Thymus (tissue), 11 donors: ENCODE measurements around the gene NSFL1C. TPM values are rescaled to one million over a fixed set of nuclear protein-coding genes. Genes with fewer than 3 reads are reported as not detected.

Experiments used
- DNase-seq, 9 donors: peaks; one replicate each; pipeline ENCODE4 v3.0.0-alpha.2; 2013; ENCODE audit warnings: low spot score in 9 of 9, low read depth in 6 of 9, missing footprints in 1 of 9
- H3K27ac ChIP-seq, 2 donors: one replicate each; pipeline ENCODE4 v1.5.1; 2013; ENCODE audit warnings: control low read depth in 1 of 2, low read depth in 1 of 2, low read length in 1 of 2, mild to moderate bottlenecking in 1 of 2, moderate library complexity in 1 of 2
- H3K27me3 ChIP-seq, 2 donors: one replicate each; pipeline ENCODE4 v1.5.1; 2013; ENCODE audit warnings: low read length in 1 of 2; ENCODE audit not compliant: control insufficient read depth in 2 of 2, insufficient read depth in 1 of 2
- H3K36me3 ChIP-seq, 2 donors: one replicate each; pipeline ENCODE4 v1.5.1; 2013; ENCODE audit warnings: low read length in 1 of 2, mild to moderate bottlenecking in 1 of 2, moderate library complexity in 1 of 2; ENCODE audit not compliant: control insufficient read depth in 2 of 2, insufficient read depth in 2 of 2
- H3K4me1 ChIP-seq, 2 donors: one replicate each; pipeline ENCODE4 v1.5.1; 2013; ENCODE audit warnings: low read length in 2 of 2; ENCODE audit not compliant: control insufficient read depth in 2 of 2, insufficient read depth in 2 of 2
- H3K4me3 ChIP-seq, 2 donors: one replicate each; pipeline ENCODE4 v1.5.1; 2013; ENCODE audit warnings: low read length in 2 of 2, control low read depth in 1 of 2, mild to moderate bottlenecking in 1 of 2
- H3K9me3 ChIP-seq, 2 donors: one replicate each; pipeline ENCODE4 v1.5.1; 2013; ENCODE audit warnings: low read length in 1 of 2, mild to moderate bottlenecking in 1 of 2; ENCODE audit not compliant: control insufficient read depth in 2 of 2, insufficient read depth in 1 of 2
- WGBS: extraction: QIAGEN DNeasy Blood & Tissue Kit; methylation state at CpG from one replicate; pipeline ENCODE4 v1.1.7; 2013; 5-methylcytosine and 5-hydroxymethylcytosine counted together
- polyA plus RNA-seq: library from polyadenylated mRNA; stranded (reverse); fragments of 200-250 nt; gene quantifications from one replicate; pipeline ENCODE4 v1.2.3, GENCODE V29; 2013
- total RNA-seq: library from RNA; stranded (reverse); fragments of 120-200 nt; gene quantifications from one replicate; pipeline ENCODE4 v1.2.4, GENCODE V29; 2013
- donor health status: healthy.

NSFL1C gene
- total and polyA plus RNA-seq, 2 donors: 36.1 to 48.0 TPM

- peak in 3 of 9 donors; percentile 12 to 42 (median 26) for DNase-seq
- peaks cover 5 to 11% of the 10 kb centered on the region in 2 donors for H3K36me3 ChIP-seq
Observed at GRCh38 chr20:1467355-1468116, 887 bp upstream of the NSFL1C start.

GRCh38 chr20:1467082-1467354 lies 369 bp upstream of the NSFL1C start:
- Histone ChIP-seq H3K27me3 (peaks cover 0 to 19% of the 10 kb centered on the region in 2 donors), H3K4me3 (peak overlapping the region in 1 of 2 donors; percentile 58), H3K27ac (peak overlapping the region; percentile 38 to 53), H3K4me1 (peaks cover 21 to 25% of the 10 kb centered on the region in 2 donors), H3K36me3 (peaks cover 5 to 11% of the 10 kb centered on the region in 2 donors), H3K9me3 (no peaks in the 10 kb centered on the region)
- WGBS: 4% methylated on average over 7 of the region's 7 CpGs
- peak in 1 of 9 donors; percentile 23 for DNase-seq

More at GRCh38 chr20:1467355-1468116, 887 bp upstream of the NSFL1C start:
- peak overlapping the region; percentile 38 to 53 for H3K27ac ChIP-seq
- whole genome bisulfite sequencing: 12% methylated on average over 22 of the region's 22 CpGs
- peaks cover 0 to 19% of the 10 kb centered on the region in 2 donors for H3K27me3 ChIP-seq
- H3K4me1 ChIP-seq: peaks cover 21 to 25% of the 10 kb centered on the region in 2 donors
- no peaks in the 10 kb centered on the region for H3K9me3 ChIP-seq
- peak overlapping the region in 1 of 2 donors; percentile 58 for H3K4me3 ChIP-seq

DNA sequence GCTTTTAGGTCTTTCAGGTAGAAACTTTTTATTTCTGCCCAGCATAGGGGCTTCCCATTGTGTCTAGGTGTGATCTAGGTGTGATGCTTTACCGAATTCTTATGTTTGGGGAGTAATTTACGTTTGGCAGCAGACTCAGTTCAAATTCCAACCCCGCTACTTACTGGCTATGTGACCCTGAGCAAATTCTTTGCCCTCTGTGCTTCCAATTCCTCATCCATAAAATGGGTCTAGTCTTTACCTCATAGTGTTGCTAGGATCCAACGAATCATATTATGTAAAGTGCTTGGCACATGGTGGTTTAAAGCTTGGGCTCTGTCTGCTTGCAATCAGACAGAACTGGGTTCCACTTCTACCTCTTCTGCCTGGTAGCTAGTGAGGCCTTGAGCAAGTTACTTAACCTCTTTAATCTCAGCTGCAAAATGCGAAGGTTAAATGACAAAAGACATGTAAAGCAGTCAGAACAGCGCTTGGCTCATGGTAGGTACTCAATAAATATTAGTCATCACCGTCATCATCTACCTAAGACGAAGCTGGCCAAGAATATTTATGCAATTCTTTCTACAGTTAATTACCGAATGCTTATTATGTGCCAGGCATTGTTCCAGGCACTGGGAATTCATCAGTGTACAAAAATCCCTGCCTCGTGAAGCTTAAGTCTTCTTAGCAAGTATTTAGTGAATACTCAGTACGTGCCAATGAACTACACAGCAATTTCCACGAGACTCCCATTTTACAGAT lies 1.0 kb downstream of the NSFL1C start:
- Histone ChIP-seq H3K36me3 (peaks cover 12 to 17% of the 10 kb centered on the region in 2 donors), H3K4me1 (peaks cover 21 to 25% of the 10 kb centered on the region in 2 donors), H3K27ac (no peak overlapping the region), H3K4me3 (peak overlapping the region; percentile 58 to 74), H3K27me3 (peaks cover 0 to 19% of the 10 kb centered on the region in 2 donors), H3K9me3 (no peaks in the 10 kb centered on the region)
- DNase-seq: no peak
- 55% methylated on average over 12 of the region's 12 CpGs for WGBS

GRCh38 chr20:1463971-1464570 lies 2.6 kb downstream of the NSFL1C start:
- peaks cover 22 to 27% of the 10 kb centered on the region in 2 donors for H3K36me3 ChIP-seq
- WGBS: 97% methylated on average over 9 of the region's 9 CpGs
- H3K4me1 ChIP-seq: peaks cover 21 to 25% of the 10 kb centered on the region in 2 donors
- H3K27me3 ChIP-seq: peaks cover 0 to 19% of the 10 kb centered on the region in 2 donors
- H3K4me3 ChIP-seq: no peak overlapping the region
- DNase-seq: no peak
- no peak overlapping the region for H3K27ac ChIP-seq
- H3K9me3 ChIP-seq: no peaks in the 10 kb centered on the region

DNA sequence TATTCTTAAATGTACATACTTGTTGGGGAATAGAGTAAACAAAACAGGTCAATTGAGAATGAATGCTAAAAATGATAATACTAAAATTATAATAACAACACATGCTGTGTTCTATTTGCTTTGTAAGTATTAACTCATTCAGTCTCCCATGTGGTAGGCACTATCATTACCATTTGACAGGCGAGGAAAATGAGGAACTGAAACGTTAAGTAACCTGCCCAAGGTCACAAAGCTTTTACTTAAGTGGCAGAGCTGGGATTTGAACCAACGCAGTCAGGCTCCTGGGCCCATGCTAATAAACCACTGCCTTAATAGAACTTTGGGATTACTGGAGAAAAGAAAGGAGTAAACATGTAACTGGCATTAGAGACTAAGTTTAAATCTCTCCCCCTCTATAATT lies 3.8 kb downstream of the NSFL1C start:
- Histone ChIP-seq H3K4me3 (no peak overlapping the region), H3K9me3 (no peaks in the 10 kb centered on the region), H3K4me1 (peaks cover 21 to 24% of the 10 kb centered on the region in 2 donors), H3K36me3 (peaks cover 22 to 34% of the 10 kb centered on the region in 2 donors), H3K27ac (no peak overlapping the region), H3K27me3 (peaks cover 0 to 8% of the 10 kb centered on the region in 2 donors)
- 85% methylated on average over 3 of the region's 3 CpGs for WGBS
- DNase-seq: no peak

DNA sequence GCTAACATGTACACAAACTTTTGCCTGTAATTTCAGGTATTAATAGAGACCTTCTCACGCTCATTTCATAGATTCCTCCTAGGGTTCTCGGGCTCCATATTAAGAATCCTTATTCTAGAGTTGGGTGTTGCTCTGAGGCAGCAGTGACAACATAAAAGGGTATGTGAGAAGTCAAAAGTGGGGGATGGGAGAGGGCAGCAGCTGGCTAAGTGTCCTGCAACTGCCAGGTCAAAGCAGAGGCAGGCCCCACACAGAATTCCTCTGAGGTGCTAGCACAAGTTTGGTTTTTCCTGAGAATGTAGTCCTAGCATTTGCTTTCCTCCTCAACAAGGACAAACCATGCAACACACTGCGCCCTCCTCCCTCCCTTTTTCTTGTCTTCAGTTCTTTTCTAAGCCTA lies 4.6 kb downstream of the NSFL1C start:
- no peak overlapping the region for H3K4me3 ChIP-seq
- no peaks in the 10 kb centered on the region for H3K27me3 ChIP-seq
- no peak for DNase-seq
- no peaks in the 10 kb centered on the region for H3K9me3 ChIP-seq
- H3K27ac ChIP-seq: no peak overlapping the region
- H3K4me1 ChIP-seq: peaks cover 14 to 15% of the 10 kb centered on the region in 2 donors
- WGBS: 98% methylated on average over 3 of the region's 3 CpGs
- H3K36me3 ChIP-seq: peaks cover 22 to 40% of the 10 kb centered on the region in 2 donors

DNA sequence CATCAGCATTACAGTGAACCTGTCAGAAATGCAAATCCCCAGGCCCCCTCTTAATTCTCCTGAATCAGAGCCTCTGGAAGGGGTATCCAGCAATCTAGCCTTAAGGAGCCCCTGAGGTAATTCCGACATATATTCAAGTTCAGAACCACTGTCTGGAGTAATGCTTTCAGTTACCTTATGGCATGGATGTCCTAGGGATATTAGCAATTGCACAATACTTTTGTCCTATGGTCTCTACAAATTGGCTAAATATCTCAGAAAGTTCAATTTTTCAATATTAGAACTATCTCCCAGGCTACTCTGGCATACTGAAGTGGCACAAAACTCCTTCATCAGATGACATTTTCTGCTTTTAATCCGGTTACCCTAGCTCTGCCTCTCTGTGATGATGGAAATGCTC lies 6.4 kb downstream of the NSFL1C start:
- Histone ChIP-seq H3K36me3 (peaks cover 30 to 50% of the 10 kb centered on the region in 2 donors), H3K4me3 (no peak overlapping the region), H3K27ac (no peak overlapping the region), H3K27me3 (no peaks in the 10 kb centered on the region), H3K9me3 (no peaks in the 10 kb centered on the region), H3K4me1 (peaks cover 4 to 5% of the 10 kb centered on the region in 2 donors)
- DNase-seq: no peak
- WGBS: 98% methylated on average over 2 of the region's 2 CpGs

DNA sequence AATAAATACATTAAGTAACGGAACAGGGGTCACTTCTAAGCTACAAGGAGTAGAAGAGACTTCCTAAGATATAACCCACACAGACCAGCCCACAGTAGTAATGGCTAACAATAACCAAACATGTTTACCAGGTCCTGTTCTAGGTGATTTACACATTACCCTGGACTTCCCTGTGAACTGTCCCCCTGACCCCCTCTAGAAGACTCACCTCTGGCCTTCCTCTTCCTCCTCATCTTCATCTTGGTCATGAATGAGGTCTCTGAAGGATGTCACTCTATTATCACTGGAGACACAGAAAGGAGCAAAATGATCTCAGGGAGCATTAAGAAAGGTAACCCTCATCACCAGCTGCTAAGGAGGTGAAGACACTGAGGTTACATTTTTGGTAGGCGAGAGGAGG lies 8.7 kb downstream of the NSFL1C start:
- Histone ChIP-seq H3K36me3 (peaks cover 37 to 69% of the 10 kb centered on the region in 2 donors), H3K27me3 (no peaks in the 10 kb centered on the region), H3K27ac (no peak overlapping the region), H3K9me3 (no peaks in the 10 kb centered on the region), H3K4me1 (no peaks in the 10 kb centered on the region), H3K4me3 (no peak overlapping the region)
- no peak for DNase-seq
- WGBS: 97% methylated on average over 2 of the region's 2 CpGs

- H3K27me3 ChIP-seq: no peaks in the 10 kb centered on the region
Observed at GRCh38 chr20:1456300-1456699, 10.3 kb downstream of the NSFL1C start.

More at GRCh38 chr20:1456300-1456699, 10.3 kb downstream of the NSFL1C start:
- Histone ChIP-seq H3K36me3 (peaks cover 52 to 83% of the 10 kb centered on the region in 2 donors), H3K4me3 (no peak overlapping the region), H3K27ac (no peak overlapping the region), H3K9me3 (peaks cover 2 to 5% of the 10 kb centered on the region in 2 donors), H3K4me1 (no peaks in the 10 kb centered on the region)
- no peak for DNase-seq
- WGBS: 98% methylated on average over 5 of the region's 5 CpGs
